ENCODE results near the gene RASD2. TPM values are rescaled to one million over a fixed set of nuclear protein-coding genes. Genes with fewer than 3 reads are reported as not detected.

Gene RASD2
- total RNA-seq, 1 donor from 2014 or later, result 0.16 TPM

DNA sequence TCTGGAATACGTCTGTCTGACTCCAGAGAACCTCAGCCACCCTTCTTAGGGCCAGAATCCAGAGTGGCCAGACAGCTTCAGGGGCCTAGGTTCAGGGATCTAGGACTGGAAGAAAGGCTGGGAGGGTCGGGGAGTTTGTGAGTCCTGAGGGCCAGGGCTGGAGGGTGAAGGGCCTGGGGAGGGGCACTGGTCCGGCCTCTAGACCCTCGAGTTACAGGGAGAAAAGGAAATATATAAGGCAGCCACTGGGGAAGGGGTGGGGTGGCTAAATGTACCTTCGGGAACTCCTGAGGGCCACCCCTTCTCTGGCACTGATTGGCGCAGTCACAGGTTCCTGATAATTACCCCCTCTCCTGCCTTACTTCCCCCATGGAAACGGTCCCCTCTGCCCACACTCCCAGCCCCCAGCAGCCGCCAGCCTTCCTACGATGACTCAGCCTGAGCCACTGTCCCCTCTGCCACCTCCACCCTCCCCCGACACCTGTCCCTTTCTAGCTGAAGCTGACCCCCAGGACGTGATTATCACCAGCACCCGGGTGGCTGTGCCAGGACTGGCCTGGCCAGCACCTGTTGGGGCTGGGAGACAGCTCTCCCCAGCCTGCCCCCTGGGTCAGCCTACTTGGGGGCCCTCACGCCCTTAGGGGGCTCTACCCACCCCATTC lies 50.1 kb downstream of the RASD2 start:
- DNase-seq (ENCODE audit: low read depth) (no peak), FAIRE-seq (no peak)
- H3K4me1 Mint-ChIP-seq (ENCODE audit: low read depth, unreplicated experiment), result peaks cover 12% of the 10 kb centered on the region

DNA sequence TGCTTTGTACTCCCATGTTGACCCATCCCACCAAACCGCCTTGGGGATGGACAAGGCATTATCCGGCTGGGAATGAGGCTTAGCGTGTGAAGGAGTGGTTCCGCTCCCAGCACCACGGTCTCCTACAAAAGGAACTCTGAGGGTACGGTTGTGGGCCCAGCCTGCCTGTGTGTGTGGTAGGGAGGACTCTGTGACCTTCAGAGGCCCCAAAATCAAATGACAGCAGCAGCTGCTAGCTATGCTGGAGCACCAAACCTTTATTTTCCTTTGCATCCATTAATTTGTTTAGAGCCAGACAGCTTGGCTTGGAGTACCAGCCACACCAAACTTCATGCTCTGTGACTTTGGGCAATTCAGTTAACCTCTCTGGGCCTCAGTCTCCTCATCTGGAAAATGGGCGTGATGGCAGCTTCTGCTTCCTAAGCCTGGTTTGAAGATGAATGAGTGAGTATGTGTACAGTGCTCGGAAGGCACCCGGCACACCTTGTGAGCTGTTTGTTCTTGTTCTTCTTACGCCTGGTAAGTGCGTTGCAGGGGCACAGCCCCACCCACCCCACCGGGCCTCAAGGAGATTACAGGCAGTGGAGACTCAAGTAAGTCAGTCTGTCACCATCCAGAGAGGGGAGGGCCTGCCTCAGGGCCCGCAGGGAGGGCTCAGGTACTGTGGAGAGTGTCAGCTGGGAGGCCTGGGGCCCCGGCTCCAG lies 51.2 kb downstream of the RASD2 start:
- Histone ChIP-seq H4K20me1 (ENCODE audit: insufficient read depth, low read length) (no peaks in the 10 kb centered on the region), H3K4me1 (ENCODE audit: insufficient read depth, low read length) (peaks cover 12% of the 10 kb centered on the region), H3K36me3 (ENCODE audit: insufficient read depth, low read length) (no peaks in the 10 kb centered on the region), H3K79me2 (ENCODE audit: insufficient read depth, low read length) (no peaks in the 10 kb centered on the region), H3K9ac (ENCODE audit: low read length) (no peak overlapping the region), H3K4me3 (ENCODE audit: insufficient read depth, low read depth, low read length) (no peak overlapping the region), H3K27ac (ENCODE audit: low read depth, low read length) (no peak overlapping the region), H3K27me3 (ENCODE audit: insufficient read depth, low read length) (peaks cover 3% of the 10 kb centered on the region), H3K4me2 (ENCODE audit: low read length) (no peak overlapping the region), H2AFZ (ENCODE audit: low read depth, low read length) (no peak overlapping the region), H3K9me3 (ENCODE audit: insufficient read depth, low read depth, low read length) (peaks cover 1% of the 10 kb centered on the region)
- Mint-ChIP-seq H3K9me3 (ENCODE audit: unreplicated experiment) (peaks cover 3% of the 10 kb centered on the region), H3K36me3 (ENCODE audit: low read depth, unreplicated experiment) (no peaks in the 10 kb centered on the region), H3K27me3 (ENCODE audit: low read depth, unreplicated experiment) (peaks cover 7% of the 10 kb centered on the region), H3K27ac (ENCODE audit: unreplicated experiment) (no peak overlapping the region), H3K4me3 (ENCODE audit: unreplicated experiment) (no peak overlapping the region), H3K4me1 (ENCODE audit: low read depth, unreplicated experiment) (peaks cover 12% of the 10 kb centered on the region)
- DNase-seq (ENCODE audit: low read depth) (no peak), FAIRE-seq (no peak)
- no peak for TF ChIP-seq CTCF (IDR thresholded peaks at IDR 0.05; ENCODE audit: insufficient read depth, low read depth, low read length)
- TF ChIP-seq EZH2 (IDR thresholded peaks at IDR 0.05; ENCODE audit: insufficient read depth, low read length), result no peak

More for the DNA sequence above, 50.1 kb downstream of the RASD2 start:
- TF ChIP-seq EZH2 (IDR thresholded peaks at IDR 0.05; ENCODE audit: insufficient read depth, low read length) (no peak), CTCF (IDR thresholded peaks at IDR 0.05; ENCODE audit: insufficient read depth, low read depth, low read length) (no peak)
- H4K20me1 ChIP-seq (ENCODE audit: insufficient read depth, low read length), result no peaks in the 10 kb centered on the region
- peaks cover 12% of the 10 kb centered on the region for H3K4me1 ChIP-seq (ENCODE audit: insufficient read depth, low read length)
- H3K4me3 ChIP-seq (ENCODE audit: insufficient read depth, low read depth, low read length), result no peak overlapping the region
- no peak overlapping the region for H3K27ac ChIP-seq (ENCODE audit: low read depth, low read length)
- Mint-ChIP-seq H3K27me3 (ENCODE audit: low read depth, unreplicated experiment) (peaks cover 3% of the 10 kb centered on the region), H3K36me3 (ENCODE audit: low read depth, unreplicated experiment) (no peaks in the 10 kb centered on the region), H3K9me3 (ENCODE audit: unreplicated experiment) (peaks cover 7% of the 10 kb centered on the region), H3K4me3 (ENCODE audit: unreplicated experiment) (no peak overlapping the region), H3K27ac (ENCODE audit: unreplicated experiment) (no peak overlapping the region)
- H3K36me3 ChIP-seq (ENCODE audit: insufficient read depth, low read length), result no peaks in the 10 kb centered on the region
- no peak overlapping the region for H3K4me2 ChIP-seq (ENCODE audit: low read length)
- H3K27me3 ChIP-seq (ENCODE audit: insufficient read depth, low read length), result peaks cover 3% of the 10 kb centered on the region
- no peaks in the 10 kb centered on the region for H3K79me2 ChIP-seq (ENCODE audit: insufficient read depth, low read length)
- peaks cover 3% of the 10 kb centered on the region for H3K9me3 ChIP-seq (ENCODE audit: insufficient read depth, low read depth, low read length)
- H3K9ac ChIP-seq (ENCODE audit: low read length), result no peak overlapping the region
- no peak overlapping the region for H2AFZ ChIP-seq (ENCODE audit: low read depth, low read length)

Measured in astrocyte (in vitro differentiated cells and primary cell).